ENCODE measurements around the gene CLEC4A. TPM values are rescaled to one million over a fixed set of nuclear protein-coding genes. Genes with fewer than 3 reads are reported as not detected.
A peak's percentile ranks its signal among the peaks of the same experiment; 100 is the strongest.
"Not testable (repeated sequence)": the region's sequence is repeated elsewhere in the genome, so short reads cannot be mapped to it uniquely, and the experiment has no call there.

The CLEC4A gene
- total RNA-seq, result 0.13 TPM in 1 of 2 replicates, not detected in the other

DNA sequence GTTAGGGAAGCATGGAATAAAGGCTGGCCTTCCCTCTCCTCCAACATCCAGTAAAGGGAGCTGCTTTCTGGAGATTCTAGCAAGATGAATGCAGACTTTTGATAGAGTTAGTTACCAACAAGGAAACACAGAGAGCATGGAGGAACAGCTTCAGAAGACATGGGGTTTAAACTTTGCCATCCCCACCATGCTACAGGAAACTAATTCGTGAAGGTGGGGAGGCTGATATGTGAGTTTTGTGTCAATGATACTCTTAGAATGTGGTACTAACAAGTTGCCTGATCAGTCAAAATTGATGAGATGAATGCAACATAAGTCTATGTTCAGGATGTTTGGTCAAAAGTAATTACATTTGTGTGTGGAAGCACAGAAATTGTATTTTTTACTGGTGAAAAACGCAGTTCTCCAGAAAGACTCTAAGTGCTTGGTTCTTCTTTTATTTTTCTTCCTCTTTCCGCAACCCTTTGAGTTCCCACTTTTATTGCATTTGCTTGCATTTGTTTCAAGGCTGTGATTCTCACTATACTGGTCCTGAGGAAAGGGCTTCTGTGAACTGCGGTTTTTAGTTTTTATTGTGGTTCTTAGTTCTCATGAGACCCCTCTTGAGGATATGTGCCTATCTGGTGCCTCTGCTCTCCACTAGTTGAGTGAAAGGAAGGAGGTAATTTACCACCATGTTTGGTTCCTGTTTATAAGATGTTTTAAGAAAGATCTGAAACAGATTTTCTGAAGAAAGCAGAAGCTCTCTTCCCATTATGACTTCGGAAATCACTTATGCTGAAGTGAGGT, at the start of gene CLEC4A:
Gene CLEC4A (plus strand): TSS at position 494 of the 789 bp plus-strand sequence. CDS start 262 bp downstream, at position 756.
- DNase-seq (ENCODE audit: low read depth, low spot score), result no peak

DNA sequence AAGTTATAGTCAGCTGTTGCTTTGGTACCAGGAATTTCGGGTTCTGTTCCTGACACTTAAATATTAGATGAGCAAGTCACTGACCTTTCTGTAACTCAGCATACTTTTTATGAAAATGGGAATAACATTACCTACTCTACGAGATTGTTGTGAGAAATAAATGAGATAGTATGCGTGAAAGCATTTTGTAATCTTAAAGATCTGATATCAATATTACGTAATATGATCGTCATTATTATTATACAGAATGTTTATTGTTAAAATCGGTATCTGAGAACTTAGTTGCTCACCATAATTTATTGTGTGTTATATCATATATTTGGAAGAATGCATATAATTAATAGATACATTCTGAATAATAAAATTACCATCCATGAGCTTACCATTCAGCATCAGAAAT, 47.5 kb upstream of the CLEC4A start:
- DNase-seq (ENCODE audit: low read depth, low spot score), result no peak

DNA sequence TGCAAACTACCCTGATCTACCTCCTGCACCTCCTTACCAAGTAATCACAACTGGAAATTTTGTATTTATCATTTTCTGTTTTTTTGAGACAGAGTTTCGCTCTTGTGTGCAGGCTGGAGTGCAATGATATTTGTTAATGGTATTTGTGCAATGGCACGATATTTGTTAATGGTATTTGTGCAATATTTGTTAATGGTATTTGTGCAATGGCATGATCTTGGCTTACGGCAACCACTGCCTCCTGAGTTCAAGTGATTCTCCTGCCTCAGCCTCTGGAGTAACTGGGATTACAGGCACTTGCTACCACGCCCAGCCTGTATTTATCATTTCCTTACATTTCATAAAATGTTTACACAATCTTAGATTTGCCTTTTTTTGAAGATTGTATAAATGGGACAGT, 47.1 kb upstream of the CLEC4A start:
- no peak for DNase-seq (ENCODE audit: low read depth, low spot score)

DNA sequence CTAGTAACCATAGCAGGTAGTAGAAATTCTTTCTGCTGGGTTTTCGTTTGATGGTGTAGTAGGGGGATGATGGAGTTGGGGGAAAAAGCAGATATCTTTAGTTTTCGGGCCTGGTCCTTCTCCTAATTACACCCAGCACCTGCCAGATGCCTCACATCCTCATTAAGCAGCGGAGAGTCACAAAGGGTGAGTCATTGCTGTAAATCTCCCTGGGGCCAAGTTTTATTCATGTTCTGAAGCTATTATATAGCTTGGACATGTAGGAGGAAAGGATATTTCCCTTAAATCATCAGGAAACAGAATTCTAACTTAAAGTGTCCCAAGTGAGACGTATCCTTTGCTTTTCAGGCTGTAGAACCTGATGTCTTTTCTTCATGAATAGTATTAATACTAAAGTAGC, 46.2 kb upstream of the CLEC4A start:
- peak; percentile 10 for DNase-seq (ENCODE audit: low read depth, low spot score)

DNA sequence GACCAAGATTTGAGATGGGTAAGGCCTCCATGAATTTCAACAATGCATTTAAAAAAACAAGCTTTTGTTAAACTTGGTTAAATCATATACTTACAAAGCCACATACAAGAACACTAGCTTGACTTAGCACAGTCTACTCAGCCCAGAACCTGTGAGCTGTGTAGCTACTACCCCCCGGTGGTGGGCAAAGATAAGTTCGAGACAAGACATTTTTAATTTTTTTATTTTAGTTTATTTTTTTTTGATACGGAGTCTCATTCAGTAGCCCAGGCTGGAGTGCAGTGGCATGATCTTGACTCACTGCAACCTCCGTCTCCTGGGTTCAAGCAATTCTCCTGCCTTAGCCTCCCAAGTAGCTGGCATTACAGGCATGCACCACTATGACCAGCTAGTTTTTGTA, 45.0 kb upstream of the CLEC4A start:
- peak; percentile 63 for DNase-seq (ENCODE audit: low read depth, low spot score)

DNA sequence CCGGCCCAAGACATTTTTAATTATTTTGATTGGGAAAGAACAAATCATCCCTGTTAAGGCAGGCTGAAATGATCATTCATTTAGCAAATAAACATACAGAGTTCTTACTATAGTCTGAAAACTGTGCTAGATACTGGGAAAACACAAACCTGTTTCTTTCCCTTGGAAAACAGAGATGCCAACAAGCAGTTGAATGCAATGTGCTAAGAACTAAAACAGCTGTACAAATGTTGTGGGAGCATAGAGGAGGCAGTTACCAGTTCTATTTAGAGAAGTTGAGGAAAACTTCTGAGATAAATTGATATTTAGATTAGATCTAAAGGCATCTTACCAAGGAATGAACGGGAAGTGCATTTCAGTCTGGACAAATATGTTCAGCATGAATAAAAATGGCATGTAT, 44.5 kb upstream of the CLEC4A start:
- DNase-seq (ENCODE audit: low read depth, low spot score), result no peak

DNA sequence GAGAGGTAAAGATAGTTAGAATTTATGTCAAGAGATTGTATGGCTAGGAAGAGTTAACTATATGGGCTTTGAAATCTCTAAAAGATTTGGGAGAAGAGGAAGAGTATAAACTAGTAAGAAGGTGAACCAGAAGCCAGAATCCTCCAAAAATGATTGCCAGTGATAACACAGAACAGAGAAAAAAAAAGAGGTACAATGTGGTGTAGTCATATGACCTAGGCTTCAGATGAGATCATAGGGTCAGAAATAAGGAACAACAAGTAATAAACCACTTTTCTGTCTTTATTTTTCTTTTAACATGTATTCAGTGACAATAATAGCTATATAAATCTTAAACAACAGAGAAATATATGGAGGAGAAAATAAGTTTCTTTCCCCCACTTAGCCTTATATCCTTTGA, 43.3 kb upstream of the CLEC4A start:
- DNase-seq (ENCODE audit: low read depth, low spot score), result no peak

DNA sequence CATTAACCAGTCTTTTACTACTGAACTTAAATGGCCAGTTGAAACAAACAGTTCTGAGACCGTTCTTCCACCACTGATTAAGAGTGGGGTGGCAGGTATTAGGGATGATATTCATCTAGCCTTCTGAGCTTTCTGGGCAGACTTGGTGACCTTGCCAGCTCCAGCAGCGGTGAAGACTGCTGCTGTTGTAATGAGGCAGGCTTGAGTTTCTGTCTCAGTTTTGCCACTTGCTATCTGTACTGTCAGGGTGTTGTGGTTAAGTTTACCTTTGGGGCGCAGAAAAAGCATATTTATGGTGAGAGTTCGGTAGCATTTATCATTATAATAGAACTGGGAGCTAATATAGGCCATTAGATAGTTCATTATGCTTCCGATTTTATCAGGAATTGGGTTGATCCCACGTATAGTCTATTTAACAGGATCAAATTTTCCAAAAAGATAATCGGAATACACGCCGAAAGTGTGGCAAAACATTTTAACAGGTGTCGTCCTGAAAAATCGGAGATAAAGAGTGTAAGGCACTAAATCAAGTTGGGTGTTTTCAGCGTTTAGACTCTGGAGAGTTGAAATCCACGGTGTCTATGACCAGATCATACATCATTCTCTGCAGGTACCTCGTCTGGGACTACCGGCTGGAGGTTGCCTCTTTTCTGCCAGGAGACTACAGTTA, 42.0 kb upstream of the CLEC4A start:
- no peak for DNase-seq (ENCODE audit: low read depth, low spot score)

DNA sequence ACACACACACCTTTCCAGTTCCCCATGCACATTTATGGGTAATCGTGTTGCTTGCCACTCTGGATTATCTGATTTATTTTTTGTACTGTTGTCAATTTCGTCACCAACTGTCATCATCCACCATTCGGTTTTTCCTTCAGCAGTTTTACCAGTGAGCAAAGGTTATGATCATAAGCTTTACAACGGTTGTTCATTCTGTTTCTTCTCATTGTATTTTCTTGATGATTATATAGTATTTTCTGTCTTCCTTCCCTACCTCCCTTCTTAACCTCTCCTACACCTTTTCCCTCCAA, 40.7 kb upstream of the CLEC4A start:
- no peak for DNase-seq (ENCODE audit: low read depth, low spot score)

DNA sequence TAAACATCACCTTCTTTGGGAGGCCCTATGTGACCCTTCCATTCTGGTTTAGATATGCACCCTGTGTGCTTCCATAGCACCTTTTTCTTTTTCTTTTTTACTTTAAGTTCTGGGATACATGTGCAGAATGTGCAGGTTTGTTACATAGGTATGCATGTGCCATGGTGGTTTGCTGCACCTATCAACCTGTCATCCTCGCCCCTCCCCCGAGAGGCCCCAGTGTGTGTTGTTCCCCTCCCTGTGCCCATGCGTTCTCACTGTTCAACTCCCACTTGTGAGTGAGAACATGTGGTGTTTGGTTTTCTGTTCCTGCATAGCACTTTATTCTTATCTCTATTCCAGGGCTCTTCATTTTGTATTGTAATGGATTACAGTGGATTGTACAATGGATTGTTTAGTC, 39.1 kb upstream of the CLEC4A start:
- DNase-seq (ENCODE audit: low read depth, low spot score), result not testable (repeated sequence)

DNA sequence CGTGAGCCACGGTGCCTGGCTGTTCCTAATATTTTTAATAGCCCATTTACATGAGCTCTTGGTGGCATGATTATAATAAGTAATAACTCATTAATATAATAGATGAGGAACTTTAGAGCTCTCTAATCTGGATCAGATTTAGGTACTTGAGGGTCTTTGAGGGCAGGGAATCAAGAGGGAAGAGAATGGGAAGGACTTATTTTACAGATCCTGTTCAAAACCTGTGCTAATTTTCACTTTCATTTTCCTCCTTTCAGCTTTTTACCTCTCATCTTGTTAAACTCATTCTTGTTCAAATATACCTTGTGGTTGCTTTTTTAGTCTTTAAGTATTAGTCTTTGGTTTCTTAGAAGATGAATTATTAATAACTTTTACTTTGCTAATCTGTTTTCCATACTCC, 35.8 kb upstream of the CLEC4A start:
- DNase-seq (ENCODE audit: low read depth, low spot score), result no peak

DNA sequence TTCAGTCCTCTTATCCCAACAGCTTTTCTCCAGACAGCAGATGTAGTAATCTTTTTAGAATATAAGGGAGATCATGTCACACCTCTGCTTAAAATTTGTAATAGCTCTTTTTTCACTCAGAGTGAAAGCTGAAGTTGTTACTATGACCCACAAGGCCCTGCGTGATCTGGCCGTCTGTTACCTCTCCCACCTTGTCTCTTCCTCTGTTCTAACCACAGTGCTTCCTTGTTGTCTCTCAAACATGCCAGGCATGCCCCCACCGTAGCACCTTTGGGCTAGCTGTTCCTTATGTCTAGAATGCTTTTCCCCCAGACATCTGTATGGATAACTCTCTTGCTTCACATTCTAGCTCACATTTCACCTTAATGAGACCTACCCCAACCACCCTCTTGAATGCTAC, 34.8 kb upstream of the CLEC4A start:
- DNase-seq (ENCODE audit: low read depth, low spot score), result no peak

DNA sequence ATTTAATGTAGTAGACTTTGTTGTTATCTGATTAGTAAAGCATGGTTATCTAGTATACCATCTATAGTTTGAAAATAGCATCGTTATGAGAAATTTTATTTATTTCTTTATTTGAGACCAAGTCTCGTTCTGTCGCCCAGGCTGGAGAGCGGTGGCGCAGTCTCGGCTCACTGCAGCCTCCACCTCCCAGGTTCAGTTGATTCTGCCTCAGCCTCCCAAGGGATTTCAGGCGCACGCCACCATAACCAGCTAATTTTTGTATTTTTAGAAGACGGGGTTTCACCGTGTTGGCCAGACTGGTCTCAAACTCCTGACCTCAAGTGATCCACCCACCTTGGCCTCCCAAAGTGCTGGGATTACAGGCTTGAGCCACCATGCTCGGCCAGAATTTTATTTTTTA, 34.1 kb upstream of the CLEC4A start:
- not testable (repeated sequence) for DNase-seq (ENCODE audit: low read depth, low spot score)

DNA sequence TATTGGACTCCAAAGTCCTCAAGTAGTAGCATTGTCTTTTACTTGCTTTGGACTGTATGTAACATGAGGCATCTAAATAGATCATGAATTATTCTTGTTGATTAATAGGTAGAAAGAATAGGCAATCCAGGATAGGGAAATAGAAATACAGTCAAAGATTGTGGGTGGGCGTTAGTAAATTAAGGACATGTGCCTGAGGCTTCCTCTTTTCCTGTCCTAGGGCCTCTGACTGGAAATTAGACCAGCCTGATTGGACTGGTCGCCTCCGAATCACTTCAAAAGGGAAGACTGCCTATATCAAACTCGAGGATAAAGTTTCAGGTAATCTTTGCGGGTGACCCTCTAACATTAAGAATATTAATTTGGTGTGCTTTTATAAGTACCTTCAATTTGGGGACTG, 33.7 kb upstream of the CLEC4A start:
- DNase-seq (ENCODE audit: low read depth, low spot score), result no peak

DNA sequence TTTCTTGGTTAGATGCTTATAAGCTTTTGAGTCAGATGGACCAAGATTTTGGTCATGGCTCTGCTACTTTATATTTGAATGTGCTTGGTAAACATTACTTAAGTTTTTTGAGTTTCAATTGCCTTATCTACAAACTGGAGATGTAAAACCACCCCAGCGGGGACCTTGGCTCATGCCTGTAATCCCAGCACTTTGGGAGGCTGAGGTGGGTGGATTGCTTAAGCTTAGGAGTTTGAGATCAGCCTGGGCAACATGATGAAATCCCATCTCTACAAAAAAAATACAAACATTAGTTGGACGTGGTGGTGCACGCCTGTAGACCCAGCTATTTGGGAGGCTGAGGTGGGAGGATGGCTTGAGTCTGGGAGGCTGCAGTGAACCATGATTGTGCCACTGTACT, 30.1 kb upstream of the CLEC4A start:
- no peak for DNase-seq (ENCODE audit: low read depth, low spot score)

DNA sequence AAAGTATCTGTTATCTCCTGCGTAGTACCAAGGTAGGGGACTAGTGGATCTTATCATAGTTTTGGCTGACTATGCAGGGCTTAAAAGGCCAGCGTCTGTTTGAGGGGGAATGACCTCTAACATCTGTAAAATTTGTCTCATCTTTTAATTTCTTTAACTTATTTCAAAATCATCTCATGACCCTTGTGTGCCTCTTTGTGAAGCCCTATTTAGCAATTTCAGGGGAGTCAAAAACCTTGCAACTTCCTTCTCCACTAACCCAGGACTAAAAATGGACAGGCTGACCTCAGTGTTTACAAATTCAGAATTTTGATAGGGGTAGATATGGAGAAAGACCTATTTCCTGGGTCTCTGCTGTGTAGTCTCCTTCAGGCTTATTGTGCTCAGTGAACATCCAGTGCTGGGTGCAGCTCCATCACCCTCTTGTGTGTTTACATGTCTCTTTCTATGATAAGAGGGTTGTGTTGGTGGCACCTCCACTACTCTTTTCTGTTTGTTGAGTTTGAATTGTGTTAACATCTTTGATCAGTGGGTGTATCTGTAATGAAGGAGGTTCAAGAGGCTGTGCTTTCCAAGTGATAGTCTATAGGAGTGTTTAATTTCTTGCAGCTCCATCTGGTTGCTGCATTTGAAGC, 27.0 kb upstream of the CLEC4A start:
- DNase-seq (ENCODE audit: low read depth, low spot score), result no peak

DNA sequence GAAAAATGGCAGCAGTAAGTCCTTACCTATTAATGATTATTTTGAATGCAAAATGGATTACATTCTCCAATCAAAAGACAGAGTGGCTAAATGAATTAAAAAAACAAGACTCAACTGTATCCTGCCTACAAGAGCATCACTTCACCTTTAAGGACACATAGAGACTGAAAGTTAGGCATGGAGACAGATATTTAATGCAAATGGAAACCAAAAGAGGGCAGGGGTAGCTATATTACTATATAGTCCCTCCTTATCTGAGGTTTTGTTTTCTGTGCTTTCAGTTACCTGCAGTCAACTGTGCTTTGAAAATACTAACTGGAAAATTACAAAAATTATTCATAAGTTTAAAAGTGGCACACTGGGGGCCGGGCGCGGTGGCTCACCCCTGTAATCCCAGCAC, 24.2 kb upstream of the CLEC4A start:
- no peak for DNase-seq (ENCODE audit: low read depth, low spot score)

DNA sequence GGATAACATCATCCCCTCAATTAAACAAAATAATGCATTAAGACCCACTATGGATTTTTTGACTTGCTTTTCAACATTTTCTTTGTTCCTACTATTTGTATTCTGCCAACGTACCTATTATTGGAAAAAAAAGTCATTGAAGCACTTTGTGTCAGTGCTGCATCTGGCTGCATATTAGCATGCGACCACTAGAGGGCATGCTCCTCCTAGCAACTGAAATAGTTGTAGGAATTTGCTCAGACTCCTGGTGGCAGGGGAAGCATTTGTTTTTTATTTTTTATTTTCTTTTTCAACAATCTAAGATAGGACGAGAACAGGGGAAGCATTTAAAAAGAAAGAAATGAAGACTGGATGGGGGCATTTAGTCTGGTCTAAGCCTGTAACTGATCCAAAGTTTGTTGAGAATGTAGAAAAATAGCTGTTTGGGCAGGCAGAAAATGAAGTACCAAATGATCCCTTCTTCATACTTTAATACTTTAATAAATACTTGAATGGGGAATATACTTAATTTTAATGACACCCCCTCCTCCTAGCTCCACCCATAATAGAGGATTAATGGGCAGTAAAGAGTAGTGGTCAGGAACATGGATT, 14.5 kb upstream of the CLEC4A start:
- peak; percentile 57 for DNase-seq (ENCODE audit: low read depth, low spot score)

DNA sequence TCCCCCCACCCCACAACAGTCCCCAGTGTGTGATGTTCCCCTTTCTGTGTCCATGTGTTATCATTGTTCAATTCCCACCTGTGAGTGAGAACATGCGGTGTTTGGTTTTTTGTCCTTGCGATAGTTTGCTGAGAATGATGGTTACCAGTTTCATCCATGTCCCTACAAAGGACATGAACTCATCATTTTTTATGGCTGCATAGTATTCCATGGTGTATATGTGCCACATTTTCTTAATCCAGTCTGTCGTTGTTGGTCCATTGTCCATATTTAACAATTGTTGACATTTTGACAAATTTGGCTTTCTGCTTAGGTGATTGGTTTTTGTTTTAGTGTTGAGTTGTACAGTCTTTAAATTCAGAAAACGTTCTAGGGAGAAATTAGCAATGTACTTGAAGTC, 10.3 kb upstream of the CLEC4A start:
- not testable (repeated sequence) for DNase-seq (ENCODE audit: low read depth, low spot score)

DNA sequence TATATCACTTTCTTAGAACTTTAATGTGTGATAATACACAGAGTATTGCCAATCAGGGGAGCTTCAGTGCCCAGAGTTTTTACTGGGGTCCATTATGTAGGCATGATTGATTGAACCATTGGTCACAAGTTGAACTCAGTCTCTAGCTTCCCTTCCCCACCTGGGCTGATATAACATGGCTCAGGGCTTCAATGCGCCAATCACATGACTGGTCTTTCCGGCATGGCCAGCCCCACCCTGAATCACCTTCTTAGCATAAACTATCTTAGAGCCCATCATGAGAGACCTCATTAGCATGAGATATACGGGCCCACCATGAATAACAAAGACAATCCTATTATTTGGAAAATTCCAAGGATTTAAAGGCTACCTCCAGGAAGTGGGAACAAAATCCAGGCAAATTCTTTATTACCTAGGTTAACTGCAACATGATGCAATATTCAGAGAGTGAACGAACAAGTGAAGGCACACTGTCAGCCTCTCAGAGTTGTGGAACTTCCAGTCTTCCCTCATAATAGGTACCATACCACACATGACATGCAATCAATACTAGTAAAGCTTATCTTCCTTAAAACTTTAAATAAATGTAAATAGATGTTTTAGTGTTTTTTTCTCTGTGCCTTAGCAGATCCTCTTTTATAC, 3.2 kb upstream of the CLEC4A start:
- DNase-seq (ENCODE audit: low read depth, low spot score), result no peak

DNA sequence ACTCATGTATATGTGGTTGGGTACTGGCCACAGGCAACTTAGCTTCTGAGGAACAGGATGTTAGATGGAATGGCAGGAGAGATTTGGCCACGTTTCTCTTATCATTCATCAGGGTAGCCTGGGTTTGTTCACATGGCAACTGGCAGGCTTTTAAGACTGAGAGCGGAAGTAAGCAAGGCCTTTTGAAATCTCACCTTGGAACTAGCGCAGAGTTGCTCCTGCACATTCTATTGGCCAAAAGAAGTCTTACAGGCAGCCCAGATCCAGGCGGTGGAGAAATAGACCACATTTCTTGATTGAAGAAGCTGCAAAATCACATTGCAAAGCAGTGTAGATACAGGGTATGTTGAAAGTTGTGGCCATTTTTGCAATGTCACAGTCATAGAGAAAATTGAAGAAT, 3.7 kb downstream of the CLEC4A start:
- DNase-seq (ENCODE audit: low read depth, low spot score), result no peak
